WTC11 (cell line): ENCODE results near the gene SEC61A2. TPM values are rescaled to one million over a fixed set of nuclear protein-coding genes. Genes with fewer than 3 reads are reported as not detected.

ENCODE experiments used
- ATAC-seq: fragments of 200-7000 bp; cut with Tn5 transposase; 2 replicates; pipeline ENCODE4 v1.10.0; 2021; ENCODE audit warnings: mild to moderate bottlenecking, moderate library complexity
- CTCF ChIA-PET: fragments of 300-600 bp; sonication (Branson Sonifier 250); formaldehyde crosslinking; loops from one replicate; lab custom pipeline; 2021; ENCODE audit warnings: antibody characterized with exemption; lab: Charles Lee
- POLR2A ChIA-PET: fragments of 350-600 bp; sonication (Branson Sonifier 250); formaldehyde crosslinking; loops from one replicate; lab custom pipeline; 2021; ENCODE audit warnings: antibody characterized with exemption; lab: Charles Lee
- DNase-seq: peaks from one replicate; pipeline ENCODE4 v3.0.0; 2021; ENCODE audit warnings: low spot score
- H3K27ac Mint-ChIP-seq: 2 replicates; pipeline ENCODE4 v1.8.0; 2021; ENCODE audit warnings: mixed read lengths
- H3K27me3 Mint-ChIP-seq: 2 replicates; pipeline ENCODE4 v1.8.0; 2021; ENCODE audit warnings: low read depth, mild to moderate bottlenecking, moderate library complexity, mixed read lengths
- H3K36me3 Mint-ChIP-seq: 2 replicates; pipeline ENCODE4 v1.8.0; 2021; ENCODE audit warnings: mixed read lengths
- H3K4me1 Mint-ChIP-seq: 2 replicates; pipeline ENCODE4 v1.8.0; 2022; ENCODE audit warnings: mixed read lengths
- H3K4me3 Mint-ChIP-seq: 2 replicates; pipeline ENCODE4 v1.8.0; 2021; ENCODE audit warnings: mild to moderate bottlenecking, moderate library complexity, mixed read lengths
- H3K9me3 Mint-ChIP-seq: 2 replicates; pipeline ENCODE4 v1.8.0; 2021; ENCODE audit warnings: mixed read lengths
- CBFB ChIP-seq: sonication (generic); formaldehyde crosslinking; IDR thresholded peaks from 2 replicates; pipeline ENCODE4 v1.8.1; 2022; ENCODE audit warnings: mild to moderate bottlenecking, low read depth, missing genetic modification reagents
- ELF4 ChIP-seq: sonication (generic); formaldehyde crosslinking; IDR thresholded peaks from 2 replicates; pipeline ENCODE4 v1.8.1; 2022; ENCODE audit warnings: low read depth, mild to moderate bottlenecking, moderate library complexity, missing genetic modification reagents
- GTF2I ChIP-seq: fragments of 250-450 bp; sonication (Bioruptor Pico); conservative IDR thresholded peaks from 2 replicates; pipeline ENCODE4 v1.4.0; 2021; ENCODE audit warnings: mild to moderate bottlenecking
- IRF2 ChIP-seq: sonication (generic); formaldehyde crosslinking; IDR thresholded peaks from 2 replicates; pipeline ENCODE4 v1.8.0; 2022; ENCODE audit warnings: low read depth, missing genetic modification reagents, borderline replicate concordance
- MYBL2 ChIP-seq: sonication (generic); formaldehyde crosslinking; IDR thresholded peaks from 2 replicates; pipeline ENCODE4 v1.8.1; 2023; ENCODE audit warnings: mild to moderate bottlenecking, moderate library complexity, missing genetic modification reagents
- NFE2L1 ChIP-seq: sonication (generic); formaldehyde crosslinking; IDR thresholded peaks from 2 replicates; pipeline ENCODE4 v1.8.1; 2023; ENCODE audit warnings: missing genetic modification reagents
- NFYB ChIP-seq: sonication (generic); formaldehyde crosslinking; conservative IDR thresholded peaks from 2 replicates; pipeline ENCODE4 v1.8.0; 2022; ENCODE audit warnings: low read depth, missing genetic modification reagents
- SMAD3 ChIP-seq: sonication (generic); formaldehyde crosslinking; IDR thresholded peaks from 2 replicates; pipeline ENCODE4 v1.8.0; 2022; ENCODE audit warnings: missing genetic modification reagents, mild to moderate bottlenecking, borderline replicate concordance
- ZBTB21 ChIP-seq: sonication (generic); formaldehyde crosslinking; IDR thresholded peaks from 2 replicates; pipeline ENCODE4 v1.8.1; 2023; ENCODE audit warnings: mild to moderate bottlenecking, missing genetic modification reagents, borderline replicate concordance
- ZNF138 ChIP-seq: sonication (generic); formaldehyde crosslinking; conservative IDR thresholded peaks from 2 replicates; pipeline ENCODE4 v1.8.1; 2022; ENCODE audit warnings: mild to moderate bottlenecking, moderate library complexity, missing genetic modification reagents
- ZNF396 ChIP-seq: fragments of 250-450 bp; sonication (Bioruptor Pico); IDR thresholded peaks from 2 replicates; pipeline ENCODE4 v1.8.0; 2021; ENCODE audit warnings: mild to moderate bottlenecking, moderate library complexity, borderline replicate concordance
- total RNA-seq: library from RNA; stranded (reverse); gene quantifications from 3 replicates; pipeline ENCODE4 v1.2.3, GENCODE V29; 2021
- TF ChIP-seq, protein P1 (sequence below): sonication (generic); formaldehyde crosslinking; IDR thresholded peaks from 2 replicates; pipeline ENCODE4 v1.8.1; 2023; ENCODE audit warnings: mild to moderate bottlenecking, missing genetic modification reagents
- TF ChIP-seq, protein P2 (sequence below): sonication (generic); formaldehyde crosslinking; IDR thresholded peaks from 2 replicates; pipeline ENCODE4 v1.8.0; 2023; ENCODE audit warnings: missing genetic modification reagents, mild to moderate bottlenecking, borderline replicate concordance
- TF ChIP-seq, protein P3 (sequence below): sonication (generic); formaldehyde crosslinking; IDR thresholded peaks from 2 replicates; pipeline ENCODE4 v1.8.1; 2022; ENCODE audit warnings: low read depth, mild to moderate bottlenecking, moderate library complexity, missing genetic modification reagents, borderline replicate concordance
- TF ChIP-seq, protein P4 (sequence below): fragments of 250-450 bp; sonication (Bioruptor Pico); IDR thresholded peaks from 2 replicates; pipeline ENCODE4 v1.9.0; 2021; ENCODE audit warnings: mild to moderate bottlenecking
- TF ChIP-seq, protein P5 (sequence below): sonication (generic); formaldehyde crosslinking; IDR thresholded peaks from 2 replicates; pipeline ENCODE4 v1.8.1; 2022; ENCODE audit warnings: low read depth, missing genetic modification reagents, borderline replicate concordance
- TF ChIP-seq, protein P6 (sequence below): sonication (generic); formaldehyde crosslinking; IDR thresholded peaks from 2 replicates; pipeline ENCODE4 v1.8.0; 2022; ENCODE audit warnings: mild to moderate bottlenecking, missing genetic modification reagents
- TF ChIP-seq, protein P7 (sequence below): fragments of 250-450 bp; sonication (Bioruptor Pico); IDR thresholded peaks from 2 replicates; pipeline ENCODE4 v1.8.0; 2021; ENCODE audit warnings: mild to moderate bottlenecking
- TF ChIP-seq, protein P8 (sequence below): sonication (generic); formaldehyde crosslinking; IDR thresholded peaks from 2 replicates; pipeline ENCODE4 v1.8.1; 2023; ENCODE audit warnings: mild to moderate bottlenecking, moderate library complexity, missing genetic modification reagents

The SEC61A2 gene
- total RNA-seq, 1 experiment from 2014 or later: 19.0 TPM

DNA sequence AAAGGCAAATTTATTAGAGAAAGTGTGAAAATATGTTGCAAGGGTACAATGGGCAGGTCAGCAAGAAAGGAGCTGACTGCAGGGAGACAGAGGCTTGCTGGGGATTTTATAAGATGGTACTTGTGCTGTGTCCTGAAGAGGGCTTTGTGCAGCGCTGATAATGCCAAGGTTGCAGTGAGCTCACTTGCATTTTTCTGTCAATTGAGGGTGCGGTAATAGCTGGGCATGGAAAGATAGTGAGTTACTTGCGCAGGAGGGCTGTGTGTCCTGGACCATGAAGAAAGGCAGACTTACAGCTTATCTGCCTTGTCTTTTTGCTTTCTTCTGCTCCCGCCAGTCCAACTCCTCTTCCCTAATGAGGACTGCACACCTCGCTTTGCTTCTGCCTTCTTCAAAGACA, 79.0 kb downstream of the SEC61A2 start:
- Mint-ChIP-seq H3K9me3 (peaks cover 12% of the 10 kb centered on the region), H3K4me1 (no peaks in the 10 kb centered on the region), H3K4me3 (no peak overlapping the region), H3K27me3 (no peaks in the 10 kb centered on the region), H3K27ac (no peak overlapping the region), H3K36me3 (peaks cover 74% of the 10 kb centered on the region)
- DNase-seq: no peak
- TF ChIP-seq ZNF396 (CRISPR knock-in tag) (no peak), NFE2L1 (no peak), MYBL2 (CRISPR knock-in tag) (no peak), SMAD3 (no peak), ZBTB21 (no peak), ELF4 (CRISPR knock-in tag) (no peak), GTF2I (CRISPR knock-in tag) (no peak), IRF2 (CRISPR knock-in tag) (no peak), ZNF138 (no peak), CBFB (CRISPR knock-in tag) (no peak), NFYB (CRISPR knock-in tag) (no peak)
- TF ChIP-seq, protein P1, sequence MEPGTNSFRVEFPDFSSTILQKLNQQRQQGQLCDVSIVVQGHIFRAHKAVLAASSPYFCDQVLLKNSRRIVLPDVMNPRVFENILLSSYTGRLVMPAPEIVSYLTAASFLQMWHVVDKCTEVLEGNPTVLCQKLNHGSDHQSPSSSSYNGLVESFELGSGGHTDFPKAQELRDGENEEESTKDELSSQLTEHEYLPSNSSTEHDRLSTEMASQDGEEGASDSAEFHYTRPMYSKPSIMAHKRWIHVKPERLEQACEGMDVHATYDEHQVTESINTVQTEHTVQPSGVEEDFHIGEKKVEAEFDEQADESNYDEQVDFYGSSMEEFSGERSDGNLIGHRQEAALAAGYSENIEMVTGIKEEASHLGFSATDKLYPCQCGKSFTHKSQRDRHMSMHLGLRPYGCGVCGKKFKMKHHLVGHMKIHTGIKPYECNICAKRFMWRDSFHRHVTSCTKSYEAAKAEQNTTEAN (CRISPR knock-in tag): no peak
- TF ChIP-seq, protein P2, sequence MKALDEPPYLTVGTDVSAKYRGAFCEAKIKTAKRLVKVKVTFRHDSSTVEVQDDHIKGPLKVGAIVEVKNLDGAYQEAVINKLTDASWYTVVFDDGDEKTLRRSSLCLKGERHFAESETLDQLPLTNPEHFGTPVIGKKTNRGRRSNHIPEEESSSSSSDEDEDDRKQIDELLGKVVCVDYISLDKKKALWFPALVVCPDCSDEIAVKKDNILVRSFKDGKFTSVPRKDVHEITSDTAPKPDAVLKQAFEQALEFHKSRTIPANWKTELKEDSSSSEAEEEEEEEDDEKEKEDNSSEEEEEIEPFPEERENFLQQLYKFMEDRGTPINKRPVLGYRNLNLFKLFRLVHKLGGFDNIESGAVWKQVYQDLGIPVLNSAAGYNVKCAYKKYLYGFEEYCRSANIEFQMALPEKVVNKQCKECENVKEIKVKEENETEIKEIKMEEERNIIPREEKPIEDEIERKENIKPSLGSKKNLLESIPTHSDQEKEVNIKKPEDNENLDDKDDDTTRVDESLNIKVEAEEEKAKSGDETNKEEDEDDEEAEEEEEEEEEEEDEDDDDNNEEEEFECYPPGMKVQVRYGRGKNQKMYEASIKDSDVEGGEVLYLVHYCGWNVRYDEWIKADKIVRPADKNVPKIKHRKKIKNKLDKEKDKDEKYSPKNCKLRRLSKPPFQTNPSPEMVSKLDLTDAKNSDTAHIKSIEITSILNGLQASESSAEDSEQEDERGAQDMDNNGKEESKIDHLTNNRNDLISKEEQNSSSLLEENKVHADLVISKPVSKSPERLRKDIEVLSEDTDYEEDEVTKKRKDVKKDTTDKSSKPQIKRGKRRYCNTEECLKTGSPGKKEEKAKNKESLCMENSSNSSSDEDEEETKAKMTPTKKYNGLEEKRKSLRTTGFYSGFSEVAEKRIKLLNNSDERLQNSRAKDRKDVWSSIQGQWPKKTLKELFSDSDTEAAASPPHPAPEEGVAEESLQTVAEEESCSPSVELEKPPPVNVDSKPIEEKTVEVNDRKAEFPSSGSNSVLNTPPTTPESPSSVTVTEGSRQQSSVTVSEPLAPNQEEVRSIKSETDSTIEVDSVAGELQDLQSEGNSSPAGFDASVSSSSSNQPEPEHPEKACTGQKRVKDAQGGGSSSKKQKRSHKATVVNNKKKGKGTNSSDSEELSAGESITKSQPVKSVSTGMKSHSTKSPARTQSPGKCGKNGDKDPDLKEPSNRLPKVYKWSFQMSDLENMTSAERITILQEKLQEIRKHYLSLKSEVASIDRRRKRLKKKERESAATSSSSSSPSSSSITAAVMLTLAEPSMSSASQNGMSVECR (CRISPR knock-in tag): no peak
- TF ChIP-seq, protein P3, sequence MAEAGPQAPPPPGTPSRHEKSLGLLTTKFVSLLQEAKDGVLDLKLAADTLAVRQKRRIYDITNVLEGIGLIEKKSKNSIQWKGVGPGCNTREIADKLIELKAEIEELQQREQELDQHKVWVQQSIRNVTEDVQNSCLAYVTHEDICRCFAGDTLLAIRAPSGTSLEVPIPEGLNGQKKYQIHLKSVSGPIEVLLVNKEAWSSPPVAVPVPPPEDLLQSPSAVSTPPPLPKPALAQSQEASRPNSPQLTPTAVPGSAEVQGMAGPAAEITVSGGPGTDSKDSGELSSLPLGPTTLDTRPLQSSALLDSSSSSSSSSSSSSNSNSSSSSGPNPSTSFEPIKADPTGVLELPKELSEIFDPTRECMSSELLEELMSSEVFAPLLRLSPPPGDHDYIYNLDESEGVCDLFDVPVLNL (CRISPR knock-in tag): no peak
- TF ChIP-seq, protein P4, sequence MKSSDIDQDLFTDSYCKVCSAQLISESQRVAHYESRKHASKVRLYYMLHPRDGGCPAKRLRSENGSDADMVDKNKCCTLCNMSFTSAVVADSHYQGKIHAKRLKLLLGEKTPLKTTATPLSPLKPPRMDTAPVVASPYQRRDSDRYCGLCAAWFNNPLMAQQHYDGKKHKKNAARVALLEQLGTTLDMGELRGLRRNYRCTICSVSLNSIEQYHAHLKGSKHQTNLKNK (CRISPR knock-in tag): no peak
- TF ChIP-seq, protein P5, sequence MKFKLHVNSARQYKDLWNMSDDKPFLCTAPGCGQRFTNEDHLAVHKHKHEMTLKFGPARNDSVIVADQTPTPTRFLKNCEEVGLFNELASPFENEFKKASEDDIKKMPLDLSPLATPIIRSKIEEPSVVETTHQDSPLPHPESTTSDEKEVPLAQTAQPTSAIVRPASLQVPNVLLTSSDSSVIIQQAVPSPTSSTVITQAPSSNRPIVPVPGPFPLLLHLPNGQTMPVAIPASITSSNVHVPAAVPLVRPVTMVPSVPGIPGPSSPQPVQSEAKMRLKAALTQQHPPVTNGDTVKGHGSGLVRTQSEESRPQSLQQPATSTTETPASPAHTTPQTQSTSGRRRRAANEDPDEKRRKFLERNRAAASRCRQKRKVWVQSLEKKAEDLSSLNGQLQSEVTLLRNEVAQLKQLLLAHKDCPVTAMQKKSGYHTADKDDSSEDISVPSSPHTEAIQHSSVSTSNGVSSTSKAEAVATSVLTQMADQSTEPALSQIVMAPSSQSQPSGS (CRISPR knock-in tag): no peak
- TF ChIP-seq, protein P6, sequence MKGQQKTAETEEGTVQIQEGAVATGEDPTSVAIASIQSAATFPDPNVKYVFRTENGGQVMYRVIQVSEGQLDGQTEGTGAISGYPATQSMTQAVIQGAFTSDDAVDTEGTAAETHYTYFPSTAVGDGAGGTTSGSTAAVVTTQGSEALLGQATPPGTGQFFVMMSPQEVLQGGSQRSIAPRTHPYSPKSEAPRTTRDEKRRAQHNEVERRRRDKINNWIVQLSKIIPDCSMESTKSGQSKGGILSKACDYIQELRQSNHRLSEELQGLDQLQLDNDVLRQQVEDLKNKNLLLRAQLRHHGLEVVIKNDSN (CRISPR knock-in tag): no peak
- TF ChIP-seq, protein P7, sequence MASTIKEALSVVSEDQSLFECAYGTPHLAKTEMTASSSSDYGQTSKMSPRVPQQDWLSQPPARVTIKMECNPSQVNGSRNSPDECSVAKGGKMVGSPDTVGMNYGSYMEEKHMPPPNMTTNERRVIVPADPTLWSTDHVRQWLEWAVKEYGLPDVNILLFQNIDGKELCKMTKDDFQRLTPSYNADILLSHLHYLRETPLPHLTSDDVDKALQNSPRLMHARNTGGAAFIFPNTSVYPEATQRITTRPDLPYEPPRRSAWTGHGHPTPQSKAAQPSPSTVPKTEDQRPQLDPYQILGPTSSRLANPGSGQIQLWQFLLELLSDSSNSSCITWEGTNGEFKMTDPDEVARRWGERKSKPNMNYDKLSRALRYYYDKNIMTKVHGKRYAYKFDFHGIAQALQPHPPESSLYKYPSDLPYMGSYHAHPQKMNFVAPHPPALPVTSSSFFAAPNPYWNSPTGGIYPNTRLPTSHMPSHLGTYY (CRISPR knock-in tag): no peak
- TF ChIP-seq, protein P8, sequence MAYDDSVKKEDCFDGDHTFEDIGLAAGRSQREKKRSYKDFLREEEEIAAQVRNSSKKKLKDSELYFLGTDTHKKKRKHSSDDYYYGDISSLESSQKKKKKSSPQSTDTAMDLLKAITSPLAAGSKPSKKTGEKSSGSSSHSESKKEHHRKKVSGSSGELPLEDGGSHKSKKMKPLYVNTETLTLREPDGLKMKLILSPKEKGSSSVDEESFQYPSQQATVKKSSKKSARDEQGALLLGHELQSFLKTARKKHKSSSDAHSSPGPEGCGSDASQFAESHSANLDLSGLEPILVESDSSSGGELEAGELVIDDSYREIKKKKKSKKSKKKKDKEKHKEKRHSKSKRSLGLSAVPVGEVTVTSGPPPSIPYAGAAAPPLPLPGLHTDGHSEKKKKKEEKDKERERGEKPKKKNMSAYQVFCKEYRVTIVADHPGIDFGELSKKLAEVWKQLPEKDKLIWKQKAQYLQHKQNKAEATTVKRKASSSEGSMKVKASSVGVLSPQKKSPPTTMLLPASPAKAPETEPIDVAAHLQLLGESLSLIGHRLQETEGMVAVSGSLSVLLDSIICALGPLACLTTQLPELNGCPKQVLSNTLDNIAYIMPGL (CRISPR knock-in tag): no peak
- ChIA-PET POLR2A (no interaction called here), CTCF (interaction anchor here (0.6 kb wide), 1 partner anchor 1293 kb away, joined by 4 read pairs; no protein-coding TSS in a partner anchor)
- ATAC-seq: no peak
